Muscle of back (tissue), 11 donors: ENCODE results near the gene NPL. TPM values are rescaled to one million over a fixed set of nuclear protein-coding genes. Genes with fewer than 3 reads are reported as not detected.
A peak's percentile ranks its signal among the peaks of the same experiment; 100 is the strongest.

Experiments
- DNase-seq, 3 donors: peaks; one replicate each; pipeline versions ENCODE4 v3.0.0 to v3.0.0-alpha.2; 2013
- polyA plus RNA-seq, 10 donors: library from polyadenylated mRNA; unstranded; fragments of 120-200 nt; gene quantifications; one replicate each; pipeline ENCODE4 v1.2.1, GENCODE V29; 2013; ENCODE audit not compliant: insufficient read length in 10 of 10

Gene NPL
- polyA plus RNA-seq, 10 donors = 5.6 to 13.3 (median 8.3) TPM

GRCh38 chr1:182811975-182812722 is 22.6 kb downstream of the NPL start:
- no peak for DNase-seq

GRCh38 chr1:182816863-182817262 is 27.3 kb downstream of the NPL start:
- DNase-seq = no peak

GRCh38 chr1:182817802-182818201 is 28.2 kb downstream of the NPL start:
- no peak for DNase-seq

GRCh38 chr1:182823220-182823619 is 33.6 kb downstream of the NPL start:
- DNase-seq = no peak

GRCh38 chr1:182826892-182827291 is 37.3 kb downstream of the NPL start:
- DNase-seq = no peak

- no peak for DNase-seq
Measured at GRCh38 chr1:182829285-182829932, 39.8 kb downstream of the NPL start.

- DNase-seq = no peak
Measured at GRCh38 chr1:182833271-182833670, 43.7 kb downstream of the NPL start.

GRCh38 chr1:182834326-182834725 is 44.8 kb downstream of the NPL start:
- DNase-seq = no peak

GRCh38 chr1:182835806-182836205 is 46.2 kb downstream of the NPL start:
- DNase-seq = no peak

- peak; percentile 90 to 98 (median 96) for DNase-seq
Measured at GRCh38 chr1:182839209-182840066, 49.9 kb downstream of the NPL start, which contains the start of gene DHX9. TSS of gene DHX9 (plus strand) at chr1:182839347. CDS start at chr1:182842567, 3,220 bp downstream.

- DNase-seq = peak in 1 of 3 donors; percentile 2
Measured at GRCh38 chr1:182841368-182841988, 51.9 kb downstream of the NPL start.

- no peak for DNase-seq
Measured at GRCh38 chr1:182842265-182842664, 52.7 kb downstream of the NPL start.

- no peak for DNase-seq
Measured at GRCh38 chr1:182845379-182845778, 55.8 kb downstream of the NPL start.

- no peak for DNase-seq
Measured at GRCh38 chr1:182845894-182846293, 56.3 kb downstream of the NPL start.

- DNase-seq = no peak
Measured at GRCh38 chr1:182847105-182847504, 57.5 kb downstream of the NPL start.

GRCh38 chr1:182848736-182849135 is 59.2 kb downstream of the NPL start:
- no peak for DNase-seq

- DNase-seq = no peak
Measured at GRCh38 chr1:182850319-182850718, 60.7 kb downstream of the NPL start.

GRCh38 chr1:182851825-182852224 is 62.3 kb downstream of the NPL start:
- DNase-seq = no peak

- DNase-seq = peak in 1 of 3 donors; percentile 27
Measured at GRCh38 chr1:182855911-182856310, 66.3 kb downstream of the NPL start.

- no peak for DNase-seq
Measured at GRCh38 chr1:182857212-182857611, 67.6 kb downstream of the NPL start.

GRCh38 chr1:182860658-182861057 is 71.1 kb downstream of the NPL start:
- DNase-seq = no peak

GRCh38 chr1:182861994-182862393 is 72.4 kb downstream of the NPL start:
- DNase-seq = no peak
